GM18507 (cell line): Measurements from ENCODE around the gene CANT1.
"Not testable (repeated sequence)": the region's sequence is repeated elsewhere in the genome, so short reads cannot be mapped to it uniquely, and the experiment has no call there.

Experiments used
- DNase-seq: peaks from one replicate; pipeline ENCODE4 v3.0.0; 2011; ENCODE audit warnings: low read depth; ENCODE audit not compliant: insufficient read length; ENCODE audit errors: extremely low spot score
- FAIRE-seq: peaks from 2 replicates; lab custom pipeline; 2011; peaks lifted over from hg19 to GRCh38; lab: Jason Lieb, UNC

Gene CANT1

GRCh38 chr17:79029327-79030009, 19.9 kb upstream of the CANT1 start:
- FAIRE-seq, result no peak
- DNase-seq, result no peak

- DNase-seq (no peak), FAIRE-seq (no peak)
These were observed 19.1 kb upstream of the CANT1 start for GRCh38 chr17:79028496-79029326.

- DNase-seq (no peak), FAIRE-seq (no peak)
These were observed 18.4 kb upstream of the CANT1 start for GRCh38 chr17:79027925-79028491.

GRCh38 chr17:79027274-79027924, 17.8 kb upstream of the CANT1 start:
- no peak for FAIRE-seq
- DNase-seq, result no peak

- no peak for FAIRE-seq
- DNase-seq, result no peak
These were observed 17.1 kb upstream of the CANT1 start for GRCh38 chr17:79026376-79027273.

GRCh38 chr17:79024901-79025737, 15.6 kb upstream of the CANT1 start:
- DNase-seq, result no peak
- FAIRE-seq, result no peak

GRCh38 chr17:79023886-79024771, 14.6 kb upstream of the CANT1 start, which contains the start of gene C1QTNF1:
TSS of gene C1QTNF1 (plus strand) at chr17:79024169. CDS start at chr17:79043969, 19,800 bp downstream.
- DNase-seq, result no peak
- FAIRE-seq, result no peak

- no peak for DNase-seq
- no peak for FAIRE-seq
These were observed 13.7 kb upstream of the CANT1 start for GRCh38 chr17:79023180-79023705.

- no peak for FAIRE-seq
- DNase-seq, result no peak
These were observed 13.0 kb upstream of the CANT1 start for GRCh38 chr17:79022507-79022991.

- FAIRE-seq, DNase-seq: not testable (repeated sequence)
These were observed 12.4 kb upstream of the CANT1 start for GRCh38 chr17:79021929-79022328.

- FAIRE-seq, result no peak
- no peak for DNase-seq
These were observed 11.2 kb upstream of the CANT1 start for GRCh38 chr17:79020631-79021301.

GRCh38 chr17:79019632-79020584, 10.3 kb upstream of the CANT1 start:
- FAIRE-seq (no peak), DNase-seq (no peak)

- DNase-seq, result no peak
- no peak for FAIRE-seq
These were observed 9.7 kb upstream of the CANT1 start for GRCh38 chr17:79019261-79019631.

- no peak for FAIRE-seq
These were observed 8.8 kb upstream of the CANT1 start for GRCh38 chr17:79018370-79018695.

GRCh38 chr17:79017546-79018369, 8.2 kb upstream of the CANT1 start:
- no peak for DNase-seq
- no peak for FAIRE-seq

More at GRCh38 chr17:79018370-79018695, 8.8 kb upstream of the CANT1 start:
- DNase-seq, result no peak
